ENCODE measurements around the gene ZNF385D.
"Not testable (repeated sequence)": the region's sequence is repeated elsewhere in the genome, so short reads cannot be mapped to it uniquely, and the experiment has no call there.

ZNF385D gene

DNA sequence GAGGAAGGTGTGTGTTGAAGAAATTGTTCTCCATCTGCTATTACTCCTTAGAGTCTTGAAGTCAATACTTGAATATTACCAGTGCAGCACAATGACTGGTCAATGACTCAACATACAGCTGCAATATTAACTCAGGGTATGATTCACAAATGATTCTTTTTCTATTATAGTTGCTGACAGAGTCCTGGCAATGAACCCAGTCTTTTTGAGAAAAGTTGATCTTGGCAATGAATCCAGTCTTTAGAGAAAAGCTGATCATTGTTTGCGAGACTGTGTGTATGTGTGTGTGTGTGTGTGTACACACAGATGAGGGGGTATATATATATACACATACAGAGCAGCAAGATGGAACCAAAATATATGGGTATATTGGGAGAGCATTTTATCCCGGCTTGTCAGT is 315.1 kb downstream of the ZNF385D start:
- DNase-seq: no peak

DNA sequence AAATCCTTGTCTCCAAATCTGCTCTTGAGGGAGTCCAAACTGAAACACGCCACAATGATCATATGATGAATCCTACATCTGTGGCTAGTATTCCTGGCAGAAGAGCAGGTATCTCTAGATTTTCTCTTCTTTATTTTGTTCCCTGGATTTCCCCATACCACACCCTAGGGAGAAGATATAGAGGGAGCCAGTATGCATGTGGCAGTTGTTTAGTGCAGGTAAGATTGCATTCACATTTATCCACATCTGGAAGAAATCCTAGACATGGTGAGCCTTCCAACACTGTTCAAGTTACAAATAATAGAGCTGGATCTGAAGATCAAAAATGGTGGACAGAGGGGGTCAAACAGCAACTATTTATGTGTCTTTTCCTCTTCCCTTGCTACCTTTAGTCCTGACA is 316.7 kb downstream of the ZNF385D start:
- DNase-seq: no peak

DNA sequence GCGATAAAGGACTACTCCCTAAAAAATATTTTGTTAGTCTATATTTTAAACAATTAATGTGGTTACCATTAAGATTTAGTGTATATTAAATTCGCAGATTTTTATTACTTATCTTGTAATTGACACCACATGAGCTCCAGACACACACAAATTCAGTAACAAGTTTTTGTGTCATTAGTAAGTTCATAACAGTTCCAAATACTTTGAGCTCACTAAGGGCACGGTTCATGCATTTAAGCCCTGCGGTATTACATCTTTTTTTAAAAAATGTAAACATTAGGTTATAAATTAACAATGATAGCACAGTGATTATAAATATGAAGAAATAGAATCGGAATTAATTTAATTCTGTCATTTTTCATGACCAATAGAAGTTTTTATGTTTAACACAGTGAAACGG is 317.3 kb downstream of the ZNF385D start:
- DNase-seq: no peak

DNA sequence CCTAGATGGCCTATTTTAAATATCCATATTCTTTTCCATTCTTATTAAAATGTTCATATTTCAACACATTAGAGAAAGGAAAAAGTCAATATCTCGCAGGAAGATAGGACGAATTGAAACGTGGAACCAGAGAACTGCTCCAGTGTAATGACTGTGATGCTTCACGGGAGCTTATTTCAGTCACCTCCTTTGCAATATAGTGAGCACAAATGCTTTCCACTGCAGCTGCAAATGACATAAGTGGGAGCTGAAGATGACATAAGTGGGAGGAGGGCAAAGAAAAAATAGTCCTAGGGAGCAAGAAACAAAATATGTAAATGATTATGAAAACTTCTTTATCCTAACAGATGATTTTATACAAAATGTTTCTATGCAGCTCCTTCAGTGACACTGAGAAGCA is 324.1 kb downstream of the ZNF385D start:
- DNase-seq: no peak

DNA sequence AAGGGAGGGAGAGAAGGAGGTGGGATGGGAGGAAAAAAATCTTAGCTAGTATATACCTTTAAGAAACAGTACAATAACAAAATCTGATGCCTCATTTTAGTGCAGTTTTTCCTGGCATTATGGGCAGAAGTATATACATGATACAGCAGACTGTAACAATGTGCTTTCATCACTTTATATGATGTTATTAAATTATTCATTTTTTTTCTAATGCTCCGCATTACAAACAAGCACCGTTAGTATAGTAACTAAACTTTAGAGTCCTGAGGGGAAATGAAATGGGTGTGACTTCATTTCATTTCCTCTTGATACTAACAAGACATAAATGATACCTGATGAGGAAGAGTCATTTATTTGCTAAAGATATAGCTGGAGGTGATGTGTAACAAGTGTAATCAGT is 325.3 kb downstream of the ZNF385D start:
- no peak for DNase-seq

DNA sequence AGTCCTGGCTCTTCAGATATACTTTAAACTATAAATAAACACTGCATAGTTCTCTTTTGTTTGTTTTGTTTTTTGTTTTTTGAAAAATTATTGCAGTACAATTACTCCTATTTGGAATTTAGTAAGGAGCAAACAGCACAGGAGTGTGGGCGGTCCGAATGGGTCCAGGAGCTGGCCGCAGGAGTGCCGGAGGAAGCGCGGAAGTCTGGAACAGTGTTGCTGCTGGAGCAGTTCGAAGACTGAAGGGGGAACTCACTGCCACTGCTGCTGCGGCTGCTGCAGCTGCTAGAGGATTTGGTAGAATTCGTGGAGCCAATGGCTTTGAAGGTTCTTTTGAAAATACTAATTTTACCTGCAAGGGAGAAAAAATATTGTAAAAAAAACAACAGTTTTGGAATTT is 329.9 kb downstream of the ZNF385D start:
- DNase-seq: no peak

DNA sequence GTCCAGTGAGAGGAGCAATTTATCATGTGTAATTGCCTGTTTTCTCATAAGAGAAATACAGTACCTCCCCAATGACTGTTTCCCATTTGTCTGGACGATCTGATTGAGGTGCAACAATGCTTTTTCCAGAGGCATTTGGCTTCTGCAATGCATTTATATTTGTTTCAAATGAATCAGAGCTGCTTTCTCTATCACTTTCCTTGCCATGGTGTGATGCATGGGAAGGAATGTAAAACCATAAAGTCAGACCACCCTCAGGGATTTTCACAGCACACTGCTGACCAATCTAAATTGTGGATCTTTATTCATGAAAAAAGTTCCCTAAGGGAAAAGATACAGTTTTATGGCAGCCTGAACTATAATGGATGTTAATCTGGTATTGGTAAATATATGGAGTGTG is 333.0 kb downstream of the ZNF385D start:
- DNase-seq: no peak

DNA sequence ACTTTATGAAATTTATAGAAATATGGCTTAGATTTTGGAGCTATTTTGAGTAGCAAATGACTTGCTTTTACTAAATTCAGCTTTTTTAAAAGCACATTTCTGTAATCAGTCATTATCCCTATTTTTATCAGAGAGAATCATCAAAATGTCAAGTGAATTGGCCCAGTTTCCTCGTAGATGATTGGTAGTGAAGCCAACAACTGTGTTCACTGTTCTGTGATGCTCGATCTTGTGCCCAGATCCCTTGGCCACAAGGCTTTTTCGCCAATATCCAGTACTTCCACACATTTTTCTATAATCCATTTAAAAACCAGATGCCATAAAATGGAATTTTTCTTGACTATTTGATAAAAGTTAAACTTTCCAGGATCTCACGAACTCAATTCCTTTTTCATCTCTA is 336.5 kb downstream of the ZNF385D start:
- DNase-seq: no peak

DNA sequence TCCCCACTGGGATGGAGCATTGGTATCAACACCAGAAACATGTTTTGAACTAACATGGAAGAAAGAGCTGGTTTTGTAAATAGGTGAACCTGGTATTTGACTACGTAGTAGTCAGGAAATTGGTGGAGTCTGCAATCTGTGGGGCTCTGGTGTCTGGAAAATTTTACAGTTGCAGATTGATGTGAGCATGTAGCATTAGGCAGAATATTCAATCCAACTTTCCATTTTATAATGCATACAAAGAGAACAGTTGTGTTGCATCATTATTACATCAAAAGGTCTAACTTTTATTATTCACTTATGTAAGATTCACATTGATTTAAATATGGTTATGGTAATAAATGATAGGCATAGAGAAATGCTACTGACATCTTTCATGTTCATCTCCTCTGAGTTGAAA is 340.0 kb downstream of the ZNF385D start:
- no peak for DNase-seq

DNA sequence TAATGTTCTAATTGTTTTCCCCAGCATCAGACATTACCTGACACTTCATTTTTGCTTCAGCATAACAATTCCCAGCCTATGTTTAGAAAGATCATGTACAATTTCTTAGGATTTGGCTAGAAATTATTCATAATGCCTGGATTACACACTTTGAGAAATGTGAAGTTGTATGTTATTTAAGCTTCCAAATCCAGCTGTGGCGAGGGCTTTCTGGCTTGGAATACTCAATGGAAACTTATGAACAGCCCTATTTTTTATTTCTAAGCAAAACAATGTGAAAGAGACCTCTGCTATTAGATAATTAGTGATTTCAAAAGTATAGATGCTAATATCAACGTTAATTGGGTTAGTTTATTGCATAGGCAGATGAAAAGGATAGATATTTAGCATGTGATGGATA is 341.6 kb downstream of the ZNF385D start:
- no peak for DNase-seq

DNA sequence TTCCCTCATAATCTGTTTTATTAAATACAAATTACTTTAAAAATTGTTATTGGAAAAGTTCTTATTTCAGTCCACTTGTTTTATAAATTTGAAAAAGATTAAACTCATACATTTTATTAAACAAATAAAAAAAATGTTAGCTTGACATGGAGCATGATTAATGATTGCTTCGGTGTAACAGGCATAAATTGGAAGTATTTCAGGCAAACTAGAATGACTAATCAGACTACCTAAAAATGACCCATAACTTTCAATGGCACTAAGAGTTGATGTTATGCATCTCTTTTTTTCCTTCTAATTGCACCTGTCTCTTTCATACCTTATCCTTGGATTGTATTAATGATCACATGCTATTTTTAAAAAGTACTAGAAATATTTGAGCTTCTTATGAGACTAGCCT is 343.3 kb downstream of the ZNF385D start:
- DNase-seq: no peak

DNA sequence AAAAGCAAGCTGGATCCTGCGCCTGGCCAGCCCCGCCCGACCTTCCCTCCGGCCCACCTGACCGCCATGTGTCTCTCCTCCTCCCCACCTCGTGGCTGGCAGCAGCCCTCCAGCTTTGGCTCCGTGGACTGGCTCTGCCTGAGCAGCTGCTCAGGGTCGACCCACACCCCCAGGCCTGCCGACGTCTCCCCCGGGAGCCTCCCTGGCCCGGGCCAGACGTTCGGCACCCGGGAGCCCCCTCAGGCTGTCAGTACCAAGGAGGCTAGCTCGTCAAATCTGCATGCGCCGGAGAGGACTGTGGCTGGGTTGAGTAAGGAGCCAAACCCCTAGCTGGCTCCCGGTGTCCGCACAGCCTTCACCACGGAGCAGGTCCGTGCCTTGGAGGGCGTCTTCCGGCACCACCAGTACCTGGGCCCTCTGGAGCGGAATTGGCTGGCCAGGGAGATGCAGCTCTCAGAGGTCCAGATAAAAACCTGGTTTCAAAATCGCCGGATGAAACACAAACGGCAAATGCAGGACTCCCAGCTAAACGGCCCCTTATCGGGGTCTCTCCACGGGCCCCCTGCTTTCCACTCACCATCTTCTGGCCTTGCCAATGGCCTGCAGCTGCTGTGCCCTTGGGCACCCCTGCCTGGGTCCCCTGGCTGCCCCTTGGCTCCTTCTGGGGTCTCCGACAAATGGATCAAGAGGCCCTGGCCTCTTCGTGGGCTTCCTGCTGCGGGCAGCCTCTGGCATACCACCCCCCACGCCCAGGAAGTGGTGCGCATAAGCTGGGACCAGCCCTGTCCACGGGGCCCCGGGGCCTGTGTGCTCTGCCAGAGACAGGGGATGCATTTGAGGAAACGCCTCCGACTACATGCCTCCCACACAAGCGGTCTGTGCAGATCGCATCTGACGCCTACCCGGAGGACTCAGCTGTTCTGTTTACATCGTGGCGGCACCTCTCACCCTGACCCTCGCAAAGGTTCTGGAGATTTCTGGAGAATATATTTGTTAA is 345.0 kb downstream of the ZNF385D start:
- DNase-seq: no peak

DNA sequence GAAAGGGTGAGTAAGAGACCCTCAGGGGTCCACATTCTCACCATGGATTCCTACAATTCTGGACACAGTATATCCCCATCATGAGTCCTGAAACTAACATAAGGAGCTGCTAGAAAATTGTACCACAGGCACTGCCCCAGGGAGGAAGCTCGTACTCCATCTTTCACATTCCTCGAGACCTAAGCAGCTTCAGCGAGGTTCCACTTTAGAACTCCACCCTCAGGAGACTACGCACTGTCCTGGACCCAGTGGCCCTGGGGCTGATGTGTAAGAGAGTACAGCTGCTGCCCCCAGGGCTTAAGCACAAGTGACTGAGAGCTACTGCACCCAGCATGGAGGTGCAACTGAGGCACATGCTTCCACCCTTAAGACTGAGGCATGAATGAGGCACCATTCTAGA is 352.5 kb downstream of the ZNF385D start:
- no peak for DNase-seq

DNA sequence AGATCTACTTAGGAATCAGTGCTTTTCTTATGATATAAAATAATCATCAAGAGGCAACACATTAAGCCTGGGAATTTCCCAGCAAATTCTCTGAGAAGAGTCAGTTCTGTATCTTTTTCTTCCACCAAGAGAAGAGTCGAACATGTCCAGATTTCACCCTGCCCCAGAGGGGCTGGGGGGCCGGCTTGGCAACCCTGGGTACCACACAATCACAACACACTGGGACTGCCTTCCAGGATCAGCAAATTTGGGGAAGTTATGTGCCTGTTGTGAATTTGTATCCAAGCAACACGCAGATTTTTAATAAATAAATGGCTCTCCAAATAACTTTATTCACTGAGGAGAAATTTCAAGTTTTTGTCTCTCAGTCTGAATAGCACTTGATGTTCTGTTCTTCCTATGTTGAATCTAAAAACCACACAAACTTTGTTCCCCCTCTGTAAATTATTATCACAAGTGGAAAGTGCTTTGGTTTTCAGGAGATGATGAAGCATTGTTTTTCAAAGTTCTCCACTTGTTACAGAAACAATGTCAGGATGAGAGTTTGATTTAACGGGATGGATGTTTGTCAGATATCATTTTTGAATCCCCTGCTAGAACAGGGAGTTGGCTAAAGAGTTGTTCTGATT is 357.2 kb downstream of the ZNF385D start:
- no peak for DNase-seq

DNA sequence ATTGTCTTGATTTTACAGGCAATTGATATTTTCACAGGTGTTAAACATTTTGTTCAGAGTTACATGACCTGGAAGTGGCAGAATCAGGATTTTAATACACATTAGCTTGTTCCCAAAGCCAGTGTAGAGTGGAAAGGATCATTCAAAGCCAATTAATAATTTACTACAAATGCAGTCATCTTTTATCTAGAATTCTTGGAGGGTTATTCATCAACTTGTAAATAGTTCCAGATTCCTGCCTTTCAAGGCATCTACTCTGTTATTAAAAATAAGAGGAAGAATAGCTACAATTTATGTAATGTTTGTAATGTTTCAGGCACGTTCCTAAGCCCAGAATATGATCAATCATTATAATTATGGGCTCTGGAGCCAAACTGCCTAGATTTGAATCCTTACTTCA is 358.5 kb downstream of the ZNF385D start:
- DNase-seq: no peak

DNA sequence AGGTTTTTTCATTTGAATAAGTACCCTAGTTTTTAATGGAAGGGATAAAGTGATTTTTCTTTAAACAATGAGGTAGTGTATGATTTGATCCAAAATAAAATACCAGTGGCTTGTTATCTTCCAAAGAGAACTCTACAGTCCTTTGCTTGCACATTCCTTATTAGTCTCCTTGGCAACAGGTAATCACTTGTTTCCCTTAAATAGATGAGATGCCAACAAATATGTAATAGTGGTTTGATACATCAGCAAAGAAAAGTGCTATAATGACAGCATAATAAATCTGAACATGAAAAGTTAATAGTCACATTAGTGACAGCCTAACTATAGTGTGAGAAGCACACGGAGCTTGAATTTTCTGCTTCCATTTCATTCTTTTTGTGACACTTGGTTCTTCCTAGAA is 360.2 kb downstream of the ZNF385D start:
- no peak for DNase-seq

DNA sequence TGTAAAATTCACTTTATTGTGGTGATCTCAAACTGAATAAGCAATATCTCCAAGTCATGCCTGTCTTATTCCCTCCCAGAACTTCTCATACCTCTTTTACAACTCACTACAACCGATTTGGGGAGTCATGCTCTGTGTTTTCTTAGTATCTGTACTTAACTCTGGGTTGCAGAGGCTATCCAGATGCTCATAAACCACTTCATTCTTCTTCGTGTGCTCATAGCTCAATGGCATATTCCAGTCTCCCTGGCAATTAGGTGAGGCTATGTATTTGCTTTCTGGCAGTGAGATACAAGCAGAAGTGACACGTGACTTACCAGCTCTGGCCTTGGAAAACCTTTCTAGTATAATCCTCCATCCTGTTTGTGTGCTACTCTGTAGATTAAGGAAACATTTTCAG is 360.9 kb downstream of the ZNF385D start:
- no peak for DNase-seq

DNA sequence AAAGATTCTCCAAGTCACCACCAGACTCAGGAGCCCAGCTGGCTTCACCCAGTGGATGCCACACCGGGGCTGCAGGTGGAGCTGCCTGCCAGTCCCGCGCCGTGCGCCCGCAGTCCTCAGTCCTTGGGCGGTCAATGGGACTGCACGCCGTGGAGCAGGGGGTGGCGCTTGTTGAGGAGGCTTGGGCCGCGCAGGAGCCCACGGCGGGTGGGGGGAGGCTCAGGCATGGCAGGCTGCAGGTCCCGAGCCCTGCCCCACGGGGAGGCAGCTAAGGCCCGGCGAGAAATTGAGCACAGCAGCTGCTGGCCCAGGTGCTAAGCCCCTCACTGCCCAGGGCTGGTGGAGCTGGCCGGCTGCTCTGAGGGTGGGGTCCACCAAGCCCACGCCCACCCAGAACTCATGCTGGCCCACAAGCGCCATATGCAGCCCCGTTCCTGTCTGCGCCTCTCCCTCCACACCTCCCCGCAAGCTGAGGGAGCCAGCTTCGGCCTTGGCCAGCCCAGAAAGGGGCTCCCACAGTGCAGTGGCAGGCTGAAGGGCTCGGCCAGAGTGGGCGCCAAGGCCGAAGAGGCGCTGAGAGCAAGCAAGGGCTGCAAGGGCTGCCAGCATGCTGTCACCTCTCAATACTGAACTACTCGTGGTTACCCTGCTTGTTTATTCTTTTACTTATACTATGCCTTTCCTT is 363.7 kb downstream of the ZNF385D start:
- not testable (repeated sequence) for DNase-seq

DNA sequence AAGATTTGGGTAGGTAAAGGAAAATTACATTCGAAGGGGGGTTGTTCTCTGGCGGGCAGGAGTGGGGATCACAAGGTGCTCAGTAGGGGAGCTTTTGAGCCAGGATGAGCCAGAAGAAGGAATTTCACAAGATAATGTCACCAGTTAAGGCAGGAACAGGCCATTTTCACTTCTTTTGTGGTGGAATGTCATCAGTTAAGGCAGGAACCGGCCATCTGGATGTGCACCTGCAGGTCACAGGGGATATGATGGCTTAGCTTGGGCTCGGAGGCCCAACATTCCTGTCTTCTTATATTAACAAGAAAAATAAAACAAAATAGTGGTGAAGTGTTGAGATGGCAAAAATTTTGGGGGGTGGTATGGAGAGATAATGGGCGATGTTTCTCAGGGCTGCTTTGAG is 373.0 kb downstream of the ZNF385D start:
- not testable (repeated sequence) for DNase-seq

DNA sequence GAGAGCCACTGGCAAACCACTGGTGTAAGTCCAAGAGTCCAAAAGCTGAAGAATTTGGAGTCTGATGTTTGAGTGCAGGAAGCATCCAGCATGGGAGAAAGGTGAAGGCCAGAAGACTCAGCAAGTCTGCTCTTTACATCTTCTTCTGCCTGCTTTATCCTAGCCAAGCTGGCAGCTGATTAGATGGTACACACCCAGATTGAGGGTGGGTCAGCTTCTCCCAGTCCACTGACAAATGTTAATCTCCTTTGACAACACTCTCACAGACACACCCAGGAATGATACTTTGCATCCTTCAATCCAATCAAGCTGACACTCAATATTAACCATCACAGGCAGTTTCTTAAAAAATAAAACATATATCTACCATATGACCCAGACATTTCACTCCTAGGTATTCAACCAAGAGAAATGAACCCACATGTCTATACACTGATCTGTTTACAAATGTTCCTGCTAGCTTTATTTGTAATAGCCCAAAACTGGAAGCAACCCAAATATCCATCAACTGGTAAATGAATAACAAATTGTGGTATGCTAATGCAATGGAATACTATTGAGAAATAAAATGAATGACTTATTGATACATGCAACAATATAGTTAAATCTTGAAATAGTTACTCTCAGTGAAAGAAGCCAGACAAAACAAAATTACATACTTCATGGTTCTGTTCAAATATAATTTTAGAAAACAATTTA is 373.8 kb downstream of the ZNF385D start:
- no peak for DNase-seq

DNA sequence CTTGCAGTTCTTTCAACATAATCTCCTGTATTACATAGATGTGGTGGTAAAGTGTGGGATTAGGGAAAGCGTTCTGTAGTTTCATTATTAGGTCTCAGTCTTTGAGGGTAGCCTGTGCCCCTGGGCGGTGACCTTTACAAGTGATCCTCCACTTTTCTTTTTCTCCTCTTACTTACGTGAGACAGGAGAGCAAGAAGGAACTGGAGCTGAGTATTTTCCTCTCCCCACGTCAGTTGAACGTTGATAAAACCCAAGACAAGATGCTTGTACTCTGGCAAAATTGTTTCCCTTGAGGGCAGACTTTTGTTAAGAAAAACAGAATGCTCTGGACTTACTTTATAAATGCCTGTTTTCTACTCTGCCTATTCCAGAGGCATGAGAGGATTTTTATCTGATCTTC is 378.7 kb downstream of the ZNF385D start:
- DNase-seq: no peak

Measured in inflammatory macrophage treated with lipopolysaccharide for 1 hour (primary cell).